HG03575 (cell line): ENCODE measurements around the gene SSBP4.

ENCODE experiments used
- ATAC-seq: cut with Tn5 transposase; IDR thresholded peaks from one replicate; pipeline ENCODE4 v1.9.1; 2021; ENCODE audit not compliant: unreplicated experiment, insufficient number of reproducible peaks, low FRiP score; ENCODE audit errors: extremely low read depth

SSBP4 gene

GRCh38 chr19:18418483-18419194 lies 559 bp upstream of the SSBP4 start:
- ATAC-seq: no peak

GRCh38 chr19:18419699-18420460 lies 682 bp downstream of the SSBP4 start:
- ATAC-seq: no peak

GRCh38 chr19:18420930-18421329 lies 1.7 kb downstream of the SSBP4 start:
- ATAC-seq: no peak

- ATAC-seq: no peak
Measured at GRCh38 chr19:18421371-18421959, 2.3 kb downstream of the SSBP4 start.

- no peak for ATAC-seq
Measured at GRCh38 chr19:18422530-18423191, 3.5 kb downstream of the SSBP4 start.

GRCh38 chr19:18423258-18424020 lies 4.2 kb downstream of the SSBP4 start:
- no peak for ATAC-seq

- ATAC-seq: no peak
Measured at GRCh38 chr19:18424122-18424889, 5.1 kb downstream of the SSBP4 start.

GRCh38 chr19:18424890-18425514 lies 5.8 kb downstream of the SSBP4 start:
- ATAC-seq: no peak

GRCh38 chr19:18425515-18426415 lies 6.6 kb downstream of the SSBP4 start:
- ATAC-seq: no peak

- ATAC-seq: no peak
Measured at GRCh38 chr19:18426416-18426767, 7.2 kb downstream of the SSBP4 start.

- ATAC-seq: no peak
Measured at GRCh38 chr19:18427080-18427742, 8.0 kb downstream of the SSBP4 start.

- ATAC-seq: no peak
Measured at GRCh38 chr19:18427743-18428113, 8.5 kb downstream of the SSBP4 start.

GRCh38 chr19:18428173-18428786 lies 9.1 kb downstream of the SSBP4 start:
- no peak for ATAC-seq

GRCh38 chr19:18428787-18429674 lies 9.8 kb downstream of the SSBP4 start:
- ATAC-seq: no peak

- no peak for ATAC-seq
Measured at GRCh38 chr19:18429717-18430416, 10.7 kb downstream of the SSBP4 start.
